Measurements from ENCODE around the gene ZNF367. TPM values are rescaled to one million over a fixed set of nuclear protein-coding genes. Genes with fewer than 3 reads are reported as not detected.
A peak's percentile ranks its signal among the peaks of the same experiment; 100 is the strongest.

The ZNF367 gene
- total RNA-seq (2014; rRNA removed) (10.8 and 14.0 TPM in 2 replicates), Bru-seq, nascent RNA (percentile 54 among the genes with signal in this experiment), BruChase-seq, experiment 1, labeled RNA remaining after a 6-hour chase (percentile 64 among the genes with signal in this experiment), BruChase-seq, experiment 2, labeled RNA remaining after a 2-hour chase (percentile 37 among the genes with signal in this experiment)
- long read RNA-seq, transcript ZNF367-201 (5 exons, 3,646 nt), result major isoform, 10 of 13 reads
- long read RNA-seq, partial matches to known transcripts, result 1 of 13 reads
- long read RNA-seq, other reads (novel, unspliced or antisense), result 2 of 13 reads

DNA sequence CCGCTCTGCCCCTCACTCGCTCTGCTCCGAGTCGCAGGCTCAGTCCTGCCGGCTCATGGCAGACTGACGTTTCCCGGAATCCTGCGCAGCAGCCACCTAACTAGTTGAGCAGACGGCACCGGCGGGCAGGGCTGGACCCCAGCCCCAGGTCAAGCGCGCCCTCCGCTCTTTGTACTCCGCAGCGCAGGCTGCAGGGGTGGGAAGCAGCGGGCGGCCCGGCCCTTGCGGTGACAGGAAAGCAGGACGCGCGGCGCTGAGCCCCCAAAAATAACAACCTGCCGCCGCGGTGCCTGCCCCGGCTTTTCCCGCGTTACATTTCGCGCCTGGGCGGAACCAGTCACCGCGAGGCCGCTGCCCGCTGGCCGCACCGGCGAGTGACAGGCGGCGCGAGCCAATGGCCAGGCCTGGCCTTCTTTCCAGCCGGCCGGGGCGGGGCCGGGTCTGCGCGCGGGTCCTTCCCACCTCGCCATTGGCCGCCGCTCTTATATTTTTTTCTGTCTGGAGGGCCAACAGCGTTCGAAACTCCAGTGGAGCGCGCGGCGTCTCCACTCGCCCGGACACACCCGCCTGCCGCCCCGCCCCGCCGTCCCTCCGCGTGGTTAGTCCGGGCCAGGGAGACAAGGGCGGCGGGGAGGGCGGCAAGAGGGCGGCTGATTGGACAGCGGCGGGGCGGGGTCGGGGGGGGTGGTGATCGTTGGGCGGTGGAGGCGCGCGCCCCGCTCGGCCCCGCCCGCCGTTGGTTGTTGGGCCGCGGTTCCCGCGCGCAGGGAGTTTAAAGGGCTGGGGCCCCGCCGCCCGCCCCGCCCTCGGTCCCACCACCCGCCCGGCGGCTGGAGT is at the start of gene ZNF367:
TSS of gene ZNF367 (minus strand) at position 288 of the 837 bp plus-strand sequence. CDS start 338 bp downstream, outside the sequence.
- no peaks in the 10 kb centered on the region for H3K9me3 ChIP-seq (ENCODE audit: low read length)
- BruUV-seq (replicated peaks), result no TSS peak
- H3K4me1 ChIP-seq (ENCODE audit: insufficient read depth, low read length), result peaks cover 19% of the 10 kb centered on the region
- ATAC-seq (peak; percentile 72), DNase-seq (peak; percentile 91)
- ChIA-PET POLR2A (ENCODE audit: unreplicated experiment) (no interaction called here), CTCF (interaction anchor here (1.2 kb wide), 1 partner anchor 91 kb away, joined by 3 read pairs; no protein-coding TSS in a partner anchor)
- no peaks in the 10 kb centered on the region for H3K27me3 ChIP-seq (ENCODE audit: low read length)
- peaks cover 10% of the 10 kb centered on the region for H3F3A ChIP-seq (ENCODE audit: low read length, unreplicated experiment)
- intact Hi-C loops (cut with micrococcal nuclease), result loop anchor here (2.0 to 5.0 kb wide), 3 partner anchors 32 to 88 kb away; partner anchors contain the start of genes HABP4 and SLC35D2
- peak within 1 kb of the TSS; percentile 90 for H3K27ac ChIP-seq (ENCODE audit: low read length)
- H3K9me2 ChIP-seq (replicated peaks; ENCODE audit: low read length), result no peaks in the 10 kb centered on the region
- H3K9ac ChIP-seq (ENCODE audit: low read length), result peak within 1 kb of the TSS; percentile 98
- H3K4me3 ChIP-seq (ENCODE audit: low read length), result peak within 1 kb of the TSS; percentile 85
- H2AFZ ChIP-seq (ENCODE audit: low read length), result peak within 1 kb of the TSS; percentile 77
- H3K36me3 ChIP-seq (ENCODE audit: low read depth, low read length), result no peaks in the 10 kb centered on the region
- 0 out of 2 replicates have a peak, but pooled peaks cover 2% of the 10 kb centered on the region for H4K20me1 ChIP-seq (ENCODE audit: low read length)
- peaks cover 40% of the 10 kb centered on the region for H3K79me2 ChIP-seq (ENCODE audit: low read length)
- TF ChIP-seq EZH2phosphoT487 (IDR thresholded peaks at IDR 0.05; ENCODE audit: borderline replicate concordance, low read length), result no peak
- TF ChIP-seq EZH2 (IDR thresholded peaks at IDR 0.05; ENCODE audit: low read length, unreplicated experiment), result no peak
- TF ChIP-seq, protein P1, sequence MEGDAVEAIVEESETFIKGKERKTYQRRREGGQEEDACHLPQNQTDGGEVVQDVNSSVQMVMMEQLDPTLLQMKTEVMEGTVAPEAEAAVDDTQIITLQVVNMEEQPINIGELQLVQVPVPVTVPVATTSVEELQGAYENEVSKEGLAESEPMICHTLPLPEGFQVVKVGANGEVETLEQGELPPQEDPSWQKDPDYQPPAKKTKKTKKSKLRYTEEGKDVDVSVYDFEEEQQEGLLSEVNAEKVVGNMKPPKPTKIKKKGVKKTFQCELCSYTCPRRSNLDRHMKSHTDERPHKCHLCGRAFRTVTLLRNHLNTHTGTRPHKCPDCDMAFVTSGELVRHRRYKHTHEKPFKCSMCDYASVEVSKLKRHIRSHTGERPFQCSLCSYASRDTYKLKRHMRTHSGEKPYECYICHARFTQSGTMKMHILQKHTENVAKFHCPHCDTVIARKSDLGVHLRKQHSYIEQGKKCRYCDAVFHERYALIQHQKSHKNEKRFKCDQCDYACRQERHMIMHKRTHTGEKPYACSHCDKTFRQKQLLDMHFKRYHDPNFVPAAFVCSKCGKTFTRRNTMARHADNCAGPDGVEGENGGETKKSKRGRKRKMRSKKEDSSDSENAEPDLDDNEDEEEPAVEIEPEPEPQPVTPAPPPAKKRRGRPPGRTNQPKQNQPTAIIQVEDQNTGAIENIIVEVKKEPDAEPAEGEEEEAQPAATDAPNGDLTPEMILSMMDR (conservative IDR thresholded peaks at IDR 0.05; ENCODE audit: low read depth, low read length), result no peak
- peak within 1 kb of the TSS; percentile 99 for H3K4me2 ChIP-seq (ENCODE audit: low read length)

DNA sequence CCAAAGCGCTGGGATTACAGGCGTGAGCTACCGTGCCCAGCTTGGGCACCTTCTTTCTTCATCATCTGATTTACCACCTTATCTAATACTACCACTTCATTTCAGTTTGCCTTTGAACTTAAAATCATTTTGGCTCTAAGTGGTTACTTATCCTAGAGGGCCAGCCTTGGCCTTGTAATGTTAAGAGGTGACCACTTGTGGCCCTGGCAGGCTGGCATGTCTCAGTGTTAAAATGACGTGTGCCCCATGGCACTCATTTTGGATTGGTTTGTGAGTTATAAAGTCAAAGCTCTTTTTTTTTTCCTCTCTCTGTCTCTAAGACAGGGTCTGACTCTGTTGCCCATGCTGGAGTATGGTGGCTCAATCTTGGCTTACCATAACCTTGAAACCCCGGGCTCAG is 49.6 kb upstream of the ZNF367 start:
- BruUV-seq (replicated peaks), result no TSS peak
- H3K9me2 ChIP-seq (replicated peaks; ENCODE audit: low read length), result no peaks in the 10 kb centered on the region
- ChIA-PET CTCF (no interaction called here), POLR2A (ENCODE audit: unreplicated experiment) (no interaction called here)
- no peaks in the 10 kb centered on the region for H4K20me1 ChIP-seq (ENCODE audit: low read length)
- intact Hi-C loops (cut with micrococcal nuclease), result no loop called here
- H3K4me1 ChIP-seq (ENCODE audit: insufficient read depth, low read length), result no peaks in the 10 kb centered on the region
- H3K27ac ChIP-seq (ENCODE audit: low read length), result no peak overlapping the region
- H3K36me3 ChIP-seq (ENCODE audit: low read depth, low read length), result no peaks in the 10 kb centered on the region
- DNase-seq (no peak), ATAC-seq (no peak)
- no peak overlapping the region for H3K9ac ChIP-seq (ENCODE audit: low read length)
- H3K9me3 ChIP-seq (ENCODE audit: low read length), result no peaks in the 10 kb centered on the region
- no peaks in the 10 kb centered on the region for H3K27me3 ChIP-seq (ENCODE audit: low read length)
- no peaks in the 10 kb centered on the region for H3F3A ChIP-seq (ENCODE audit: low read length, unreplicated experiment)
- H2AFZ ChIP-seq (ENCODE audit: low read length), result no peak overlapping the region
- no peak overlapping the region for H3K4me2 ChIP-seq (ENCODE audit: low read length)
- no peak overlapping the region for H3K4me3 ChIP-seq (ENCODE audit: low read length)
- no peaks in the 10 kb centered on the region for H3K79me2 ChIP-seq (ENCODE audit: low read length)
- TF ChIP-seq, protein P1 (conservative IDR thresholded peaks at IDR 0.05; ENCODE audit: low read depth, low read length), result no peak
- TF ChIP-seq EZH2 (IDR thresholded peaks at IDR 0.05; ENCODE audit: low read length, unreplicated experiment), result no peak
- TF ChIP-seq EZH2phosphoT487 (IDR thresholded peaks at IDR 0.05; ENCODE audit: borderline replicate concordance, low read length), result no peak
